ENCODE results near the gene CFAP73.

The CFAP73 gene

GRCh38 chr12:113207613-113208040, 58.1 kb downstream of the CFAP73 start:
- no peak for DNase-seq (ENCODE audit: low read depth, low spot score)

GRCh38 chr12:113208041-113208934, 58.8 kb downstream of the CFAP73 start:
- ChIA-PET CTCF (interaction anchor here (0.9 to 1.2 kb wide), 3 partner anchors 11 to 13 kb away, joined by 3 to 4 read pairs (median 3); no protein-coding TSS in a partner anchor), POLR2A (no interaction called here)
- no peak for TF ChIP-seq CTCF (IDR thresholded peaks at IDR 0.05; ENCODE audit: insufficient read depth, low read length, missing control alignments)
- DNase-seq (ENCODE audit: low read depth, low spot score): no peak
- H3K4me3 ChIP-seq (ENCODE audit: low read depth, low read length): no peak overlapping the region

More at GRCh38 chr12:113207613-113208040, 58.1 kb downstream of the CFAP73 start:
- CTCF ChIA-PET: interaction anchor here (0.9 to 1.2 kb wide), 3 partner anchors 10 to 13 kb away, joined by 3 to 4 read pairs (median 3); no protein-coding TSS in a partner anchor
- POLR2A ChIA-PET: no interaction called here
- H3K4me3 ChIP-seq (ENCODE audit: low read depth, low read length): no peak overlapping the region
- no peak for TF ChIP-seq CTCF (IDR thresholded peaks at IDR 0.05; ENCODE audit: insufficient read depth, low read length, missing control alignments)

Data from AG04449 (cell line).